ENCODE results near the gene DCAF8L1. TPM values are rescaled to one million over a fixed set of nuclear protein-coding genes. Genes with fewer than 3 reads are reported as not detected.

The DCAF8L1 gene
- total RNA-seq, 1 experiment from 2014 or later: not detected

- no peaks in the 10 kb centered on the region; the same call in 1 of the 2 replicates for H3K27me3 Mint-ChIP-seq (ENCODE audit: low read depth)
- H3K4me3 Mint-ChIP-seq: no peak overlapping the region
- no peak overlapping the region for H2BK15ac ChIP-seq (ENCODE audit: low read depth, low read length)
- no peak overlapping the region for H3K18ac ChIP-seq (ENCODE audit: insufficient read length, low read depth, low read length)
- H3K56ac ChIP-seq (ENCODE audit: insufficient read length, low read depth, low read length): no peak overlapping the region
- no peak overlapping the region for H3K4me2 ChIP-seq (ENCODE audit: insufficient read depth, insufficient read length, low read length)
- H3K79me2 ChIP-seq (ENCODE audit: insufficient read depth, low read length): no peaks in the 10 kb centered on the region
- no peaks in the 10 kb centered on the region for H4K20me1 ChIP-seq (ENCODE audit: control insufficient read depth, insufficient read depth, insufficient read length)
- H3K23ac ChIP-seq (ENCODE audit: insufficient read length, low read depth, low read length): no peak overlapping the region
- no peak overlapping the region for H2BK12ac ChIP-seq (ENCODE audit: insufficient read length, low read depth, low read length)
- H2AFZ ChIP-seq (ENCODE audit: low read length): no peak overlapping the region
- no peak overlapping the region for H4K5ac ChIP-seq (ENCODE audit: insufficient read length, low read depth, low read length)
- H2AK5ac ChIP-seq (ENCODE audit: insufficient read length, low read length): no peak overlapping the region
- no peaks in the 10 kb centered on the region for H3K79me1 ChIP-seq (ENCODE audit: insufficient read depth, low read depth, low read length, poor library complexity, severe bottlenecking)
- H3K27ac Mint-ChIP-seq: no peak overlapping the region
- no peak overlapping the region for H3K27ac ChIP-seq (ENCODE audit: insufficient read length, low read depth, low read length)
- H3K23me2 ChIP-seq (ENCODE audit: insufficient read length, low read depth, low read length, poor library complexity, severe bottlenecking): no peaks in the 10 kb centered on the region
- no CpG with 5 or more reads among the region's 2 CpGs for WGBS (ENCODE audit: extremely low coverage, insufficient read length, low lambda C conversion rate)
- H3K14ac ChIP-seq (ENCODE audit: insufficient read depth, low read length): no peak overlapping the region
- no peak overlapping the region for H4K8ac ChIP-seq (replicated peaks; ENCODE audit: insufficient read length, low read depth, low read length)
- peaks cover 9 to 12% (median 10%) of the 10 kb centered on the region in 3 experiments for H3K36me3 Mint-ChIP-seq (ENCODE audit: insufficient read depth in 1 of 3, low read depth in 3 of 3)
- H2BK120ac ChIP-seq (ENCODE audit: low read depth, low read length, poor library complexity, severe bottlenecking): no peak overlapping the region
- H3K9ac ChIP-seq (ENCODE audit: extremely low read depth, insufficient read length, low read length): no peak overlapping the region
- H3K4me1 ChIP-seq (ENCODE audit: insufficient read depth, low read length): no peaks in the 10 kb centered on the region
- peaks cover 11% of the 10 kb centered on the region for H3K9me3 ChIP-seq (ENCODE audit: control insufficient read depth, low read depth, low read length)
- no peak overlapping the region for H2BK20ac ChIP-seq (ENCODE audit: low read depth, low read length, poor library complexity, severe bottlenecking)
- no peak overlapping the region for H2BK5ac ChIP-seq (ENCODE audit: insufficient read length, low read length)
- H3K4ac ChIP-seq (ENCODE audit: low read depth, low read length): no peak overlapping the region
- no peak for TF ChIP-seq CTCF (conservative IDR thresholded peaks at IDR 0.05)
- H3K4me1 Mint-ChIP-seq: no peaks in the 10 kb centered on the region
- H3K27me3 ChIP-seq (ENCODE audit: insufficient read depth, low read length): no peaks in the 10 kb centered on the region
- H3K9me3 Mint-ChIP-seq: peaks cover 53 to 62% of the 10 kb centered on the region in 2 experiments
- no peak overlapping the region for H3T11ph ChIP-seq (ENCODE audit: low read length)
- no peak for DNase-seq
- no peak overlapping the region for H4K91ac ChIP-seq (ENCODE audit: insufficient read length, low read depth, low read length)
Measured at GRCh38 chrX:27968352-27968751, 12.9 kb downstream of the DCAF8L1 start.
